Endodermal cell (in vitro differentiated cells): ENCODE results near the gene LYSMD3. TPM values are rescaled to one million over a fixed set of nuclear protein-coding genes. Genes with fewer than 3 reads are reported as not detected.
A peak's percentile ranks its signal among the peaks of the same experiment; 100 is the strongest.

Experiments used
- DNase-seq: peaks from one replicate; pipeline ENCODE4 v3.0.0-alpha.2; 2017
- H3K27ac ChIP-seq: 2 replicates; pipeline ENCODE4 v1.5.1; 2013; ENCODE audit warnings: mild to moderate bottlenecking, low read depth, low read length, moderate library complexity
- H3K27me3 ChIP-seq: 2 replicates; pipeline ENCODE4 v1.6.1; 2013; ENCODE audit warnings: mild to moderate bottlenecking, low read length, moderate library complexity; ENCODE audit not compliant: insufficient read depth, control insufficient read depth, poor library complexity, severe bottlenecking
- H3K36me3 ChIP-seq: 2 replicates; pipeline ENCODE4 v1.7.0; 2013; ENCODE audit warnings: mild to moderate bottlenecking, low read length, moderate library complexity; ENCODE audit not compliant: control insufficient read depth, insufficient read depth
- H3K4me1 ChIP-seq: one replicate; pipeline ENCODE4 v1.7.0; 2013; ENCODE audit warnings: low read length; ENCODE audit not compliant: control insufficient read depth, insufficient read depth
- H3K4me3 ChIP-seq: 2 replicates; pipeline ENCODE4 v1.5.1; 2013; ENCODE audit warnings: mild to moderate bottlenecking, low read length, moderate library complexity
- H3K9ac ChIP-seq: 2 replicates; pipeline ENCODE4 v1.6.1; 2013; ENCODE audit warnings: mild to moderate bottlenecking, low read length, moderate library complexity; ENCODE audit not compliant: poor library complexity, severe bottlenecking; ENCODE audit errors: extremely low read depth
- H3K9me3 ChIP-seq: 2 replicates; pipeline ENCODE4 v1.6.1; 2013; ENCODE audit warnings: mild to moderate bottlenecking, low read length, moderate library complexity; ENCODE audit not compliant: control insufficient read depth
- H3K27ac Mint-ChIP-seq: 2 replicates; pipeline ENCODE4 v1.8.0; 2020; ENCODE audit warnings: mixed read lengths
- H3K27me3 Mint-ChIP-seq: 2 replicates; pipeline ENCODE4 v1.8.0; 2021; ENCODE audit warnings: mild to moderate bottlenecking, mixed read lengths; ENCODE audit not compliant: insufficient read depth
- H3K36me3 Mint-ChIP-seq: 2 replicates; pipeline ENCODE4 v1.8.0; 2020; ENCODE audit warnings: low read depth, mixed read lengths
- H3K4me1 Mint-ChIP-seq: 2 replicates; pipeline ENCODE4 v1.8.0; 2020; ENCODE audit warnings: mixed read lengths
- H3K4me3 Mint-ChIP-seq: 2 replicates; pipeline ENCODE4 v1.8.0; 2020; ENCODE audit warnings: mild to moderate bottlenecking, moderate library complexity, mixed read lengths
- H3K9me3 Mint-ChIP-seq: 2 replicates; pipeline ENCODE4 v1.8.0; 2020; ENCODE audit warnings: mild to moderate bottlenecking, mixed read lengths
- CTCF ChIP-seq: fragments of 200-600 bp; sonication (generic); conservative IDR thresholded peaks from 2 replicates; pipeline ENCODE4 v1.5.0; 2021; ENCODE audit warnings: antibody characterized with exemption, mild to moderate bottlenecking
- WGBS, 2 experiments: methylation state at CpG; one replicate each; pipeline versions ENCODE4 v1.1.5 to v1.1.7; 2013; ENCODE audit warnings: missing lambda C conversion rate in 2 of 2, mixed read lengths in 1 of 2; ENCODE audit not compliant: insufficient coverage in 1 of 2, insufficient read length in 1 of 2; 5-methylcytosine and 5-hydroxymethylcytosine counted together
- total RNA-seq, 2 donors: library from RNA; stranded (reverse); fragmentation: NEBNext Ultra II Directional in 1 of 2; extraction: Animal tissue kit (Norgen Biotek cat#: 25700) in 1 of 2; gene quantifications; 2 replicates in 1 of 2; 3 replicates in 1 of 2; pipeline ENCODE4 v1.2.1, GENCODE V29; 2021

Gene LYSMD3
- total RNA-seq, 2 donors from 2014 or later, result 18.2 to 18.7 TPM

GRCh38 chr5:90557871-90558270 lies 28.5 kb upstream of the LYSMD3 start:
- Mint-ChIP-seq H3K36me3 (no peaks in the 10 kb centered on the region), H3K27me3 (no peaks in the 10 kb centered on the region), H3K27ac (peak overlapping the region; percentile 97), H3K9me3 (no peaks in the 10 kb centered on the region), H3K4me1 (peaks cover 66% of the 10 kb centered on the region), H3K4me3 (peak overlapping the region; percentile 85)
- Histone ChIP-seq H3K4me3 (peak overlapping the region; percentile 89), H3K36me3 (no peaks in the 10 kb centered on the region), H3K9ac (peak overlapping the region; percentile 69), H3K27ac (no peak overlapping the region), H3K4me1 (peaks cover 20% of the 10 kb centered on the region), H3K27me3 (no peaks in the 10 kb centered on the region), H3K9me3 (no peaks in the 10 kb centered on the region)
- 8 to 13% methylated on average over 2 of the region's 3 CpGs for WGBS, 2 experiments
- no peak for DNase-seq
- TF ChIP-seq CTCF, result no peak

GRCh38 chr5:90557391-90557790 lies 28.0 kb upstream of the LYSMD3 start:
- H3K9ac ChIP-seq, result no peak overlapping the region
- no peak for TF ChIP-seq CTCF
- Mint-ChIP-seq H3K9me3 (no peaks in the 10 kb centered on the region), H3K27ac (no peak overlapping the region), H3K27me3 (no peaks in the 10 kb centered on the region), H3K4me1 (peaks cover 62% of the 10 kb centered on the region), H3K4me3 (peak overlapping the region; percentile 85), H3K36me3 (no peaks in the 10 kb centered on the region)
- H3K4me1 ChIP-seq, result peaks cover 20% of the 10 kb centered on the region
- H3K4me3 ChIP-seq, result peak overlapping the region; percentile 89
- WGBS, 2 experiments, result 11 to 18% methylated on average over 7 to 9 of the region's 9 CpGs
- no peaks in the 10 kb centered on the region for H3K36me3 ChIP-seq
- H3K9me3 ChIP-seq, result no peaks in the 10 kb centered on the region
- no peak overlapping the region for H3K27ac ChIP-seq
- H3K27me3 ChIP-seq, result no peaks in the 10 kb centered on the region
- peak; percentile 62 for DNase-seq

GRCh38 chr5:90555666-90556065 lies 26.3 kb upstream of the LYSMD3 start:
- Histone ChIP-seq H3K27ac (no peak overlapping the region), H3K9me3 (no peaks in the 10 kb centered on the region), H3K36me3 (no peaks in the 10 kb centered on the region), H3K4me3 (peak overlapping the region; percentile 35), H3K4me1 (peaks cover 20% of the 10 kb centered on the region), H3K9ac (no peak overlapping the region), H3K27me3 (no peaks in the 10 kb centered on the region)
- Mint-ChIP-seq H3K27me3 (no peaks in the 10 kb centered on the region), H3K9me3 (no peaks in the 10 kb centered on the region), H3K36me3 (no peaks in the 10 kb centered on the region), H3K4me3 (no peak overlapping the region), H3K27ac (no peak overlapping the region), H3K4me1 (peaks cover 57% of the 10 kb centered on the region)
- no peak for DNase-seq
- no peak for TF ChIP-seq CTCF
